ENCODE measurements around the gene TRIM41. TPM values are rescaled to one million over a fixed set of nuclear protein-coding genes. Genes with fewer than 3 reads are reported as not detected.
A peak's percentile ranks its signal among the peaks of the same experiment; 100 is the strongest.

Gene TRIM41
- total RNA-seq, 1 donor = 15.9 TPM

- Histone ChIP-seq H3K27ac (ENCODE audit: low read depth, low read length) (no peak overlapping the region), H3K4me1 (ENCODE audit: insufficient read depth, low read length) (peaks cover 14% of the 10 kb centered on the region), H3K27me3 (ENCODE audit: insufficient read depth, low read length) (no peaks in the 10 kb centered on the region), H3K4me2 (ENCODE audit: insufficient read depth, low read length) (no peak overlapping the region), H3K4me3 (ENCODE audit: insufficient read depth, low read length) (no peak overlapping the region), H4K20me1 (ENCODE audit: insufficient read depth, low read length) (peaks cover 40% of the 10 kb centered on the region), H3K9me3 (ENCODE audit: low read depth, low read length) (no peaks in the 10 kb centered on the region), H3K79me2 (ENCODE audit: insufficient read depth, low read length) (peaks cover 46% of the 10 kb centered on the region), H2AFZ (ENCODE audit: low read length) (no peak overlapping the region), H3K36me3 (ENCODE audit: insufficient read depth, low read length) (peaks cover 80% of the 10 kb centered on the region)
- DNase-seq (ENCODE audit: insufficient read length, low spot score, missing footprints) = no peak
- TF ChIP-seq, protein P1, sequence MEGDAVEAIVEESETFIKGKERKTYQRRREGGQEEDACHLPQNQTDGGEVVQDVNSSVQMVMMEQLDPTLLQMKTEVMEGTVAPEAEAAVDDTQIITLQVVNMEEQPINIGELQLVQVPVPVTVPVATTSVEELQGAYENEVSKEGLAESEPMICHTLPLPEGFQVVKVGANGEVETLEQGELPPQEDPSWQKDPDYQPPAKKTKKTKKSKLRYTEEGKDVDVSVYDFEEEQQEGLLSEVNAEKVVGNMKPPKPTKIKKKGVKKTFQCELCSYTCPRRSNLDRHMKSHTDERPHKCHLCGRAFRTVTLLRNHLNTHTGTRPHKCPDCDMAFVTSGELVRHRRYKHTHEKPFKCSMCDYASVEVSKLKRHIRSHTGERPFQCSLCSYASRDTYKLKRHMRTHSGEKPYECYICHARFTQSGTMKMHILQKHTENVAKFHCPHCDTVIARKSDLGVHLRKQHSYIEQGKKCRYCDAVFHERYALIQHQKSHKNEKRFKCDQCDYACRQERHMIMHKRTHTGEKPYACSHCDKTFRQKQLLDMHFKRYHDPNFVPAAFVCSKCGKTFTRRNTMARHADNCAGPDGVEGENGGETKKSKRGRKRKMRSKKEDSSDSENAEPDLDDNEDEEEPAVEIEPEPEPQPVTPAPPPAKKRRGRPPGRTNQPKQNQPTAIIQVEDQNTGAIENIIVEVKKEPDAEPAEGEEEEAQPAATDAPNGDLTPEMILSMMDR (IDR thresholded peaks at IDR 0.05; ENCODE audit: extremely low read depth, low read depth, low read length) = no peak
These were observed 14.0 kb downstream of the TRIM41 start for GRCh38 chr5:181236954-181237641.

GRCh38 chr5:181237729-181238385 is 14.8 kb downstream of the TRIM41 start:
- TF ChIP-seq, protein P1 (IDR thresholded peaks at IDR 0.05; ENCODE audit: extremely low read depth, low read depth, low read length) = no peak
- Histone ChIP-seq H3K36me3 (ENCODE audit: insufficient read depth, low read length) (peaks cover 84% of the 10 kb centered on the region), H4K20me1 (ENCODE audit: insufficient read depth, low read length) (peaks cover 48% of the 10 kb centered on the region)

DNA sequence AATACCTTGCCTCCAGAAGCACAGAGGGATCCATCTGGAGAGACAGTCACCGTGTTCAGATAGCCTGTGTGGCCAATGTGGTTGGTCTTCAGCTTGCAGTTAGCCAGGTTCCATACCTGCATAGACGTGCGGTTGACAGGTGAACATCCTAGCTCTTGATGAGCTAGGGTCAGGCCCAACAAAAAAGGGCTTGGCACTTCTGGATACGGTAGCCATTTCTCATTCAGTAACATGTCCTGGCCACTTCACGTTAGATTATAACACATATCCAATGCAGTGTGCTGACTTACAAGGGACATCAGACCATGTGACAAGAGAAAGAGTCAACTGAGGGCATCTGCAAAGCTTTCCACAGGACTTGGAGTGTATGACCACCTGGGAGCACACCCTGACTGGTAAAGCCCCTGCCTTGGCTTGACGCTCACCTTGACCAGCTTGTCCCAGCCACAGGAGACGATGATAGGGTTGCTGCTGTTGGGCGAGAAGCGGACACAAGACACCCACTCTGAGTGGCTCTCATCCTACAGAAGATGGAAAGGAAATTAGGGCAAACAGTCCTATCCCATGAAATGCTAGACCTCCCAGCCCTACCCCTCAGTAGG is 16.1 kb downstream of the TRIM41 start:
- Histone ChIP-seq H3K4me2 (ENCODE audit: insufficient read depth, low read length) (no peak overlapping the region), H3K9me3 (ENCODE audit: low read depth, low read length) (no peaks in the 10 kb centered on the region), H3K27me3 (ENCODE audit: insufficient read depth, low read length) (no peaks in the 10 kb centered on the region), H3K36me3 (ENCODE audit: insufficient read depth, low read length) (peaks cover 84% of the 10 kb centered on the region), H3K4me3 (ENCODE audit: insufficient read depth, low read length) (no peak overlapping the region), H3K79me2 (ENCODE audit: insufficient read depth, low read length) (peaks cover 64% of the 10 kb centered on the region), H4K20me1 (ENCODE audit: insufficient read depth, low read length) (peaks cover 55% of the 10 kb centered on the region), H3K4me1 (ENCODE audit: insufficient read depth, low read length) (peaks cover 18% of the 10 kb centered on the region), H3K27ac (ENCODE audit: low read depth, low read length) (peak overlapping the region; percentile 1), H2AFZ (ENCODE audit: low read length) (no peak overlapping the region)
- TF ChIP-seq, protein P1 (IDR thresholded peaks at IDR 0.05; ENCODE audit: extremely low read depth, low read depth, low read length) = no peak
- no peak for DNase-seq (ENCODE audit: insufficient read length, low spot score, missing footprints)

More at GRCh38 chr5:181237729-181238385, 14.8 kb downstream of the TRIM41 start:
- Histone ChIP-seq H3K27ac (ENCODE audit: low read depth, low read length) (peak overlapping the region; percentile 24), H3K9me3 (ENCODE audit: low read depth, low read length) (no peaks in the 10 kb centered on the region), H3K4me1 (ENCODE audit: insufficient read depth, low read length) (peaks cover 18% of the 10 kb centered on the region), H3K4me3 (ENCODE audit: insufficient read depth, low read length) (no peak overlapping the region), H3K79me2 (ENCODE audit: insufficient read depth, low read length) (peaks cover 54% of the 10 kb centered on the region), H3K4me2 (ENCODE audit: insufficient read depth, low read length) (no peak overlapping the region), H3K27me3 (ENCODE audit: insufficient read depth, low read length) (no peaks in the 10 kb centered on the region), H2AFZ (ENCODE audit: low read length) (no peak overlapping the region)
- DNase-seq (ENCODE audit: insufficient read length, low spot score, missing footprints) = no peak
